SK-N-SH (cell line): Measurements from ENCODE around the gene GMPPB.

Source experiments
- FOXM1 ChIP-seq: IDR thresholded peaks from 2 replicates; pipeline ENCODE4 v1.4.0; 2012; ENCODE audit warnings: low read depth, mild to moderate bottlenecking
- SMC3 ChIP-seq: IDR thresholded peaks from 2 replicates; pipeline ENCODE4 v1.6.1; 2012; ENCODE audit warnings: low read depth, low read length, improper control_type of control experiment
- YY1 ChIP-seq: IDR thresholded peaks from 2 replicates; pipeline ENCODE4 v1.4.0; 2012; ENCODE audit warnings: low read depth, mild to moderate bottlenecking

DNA sequence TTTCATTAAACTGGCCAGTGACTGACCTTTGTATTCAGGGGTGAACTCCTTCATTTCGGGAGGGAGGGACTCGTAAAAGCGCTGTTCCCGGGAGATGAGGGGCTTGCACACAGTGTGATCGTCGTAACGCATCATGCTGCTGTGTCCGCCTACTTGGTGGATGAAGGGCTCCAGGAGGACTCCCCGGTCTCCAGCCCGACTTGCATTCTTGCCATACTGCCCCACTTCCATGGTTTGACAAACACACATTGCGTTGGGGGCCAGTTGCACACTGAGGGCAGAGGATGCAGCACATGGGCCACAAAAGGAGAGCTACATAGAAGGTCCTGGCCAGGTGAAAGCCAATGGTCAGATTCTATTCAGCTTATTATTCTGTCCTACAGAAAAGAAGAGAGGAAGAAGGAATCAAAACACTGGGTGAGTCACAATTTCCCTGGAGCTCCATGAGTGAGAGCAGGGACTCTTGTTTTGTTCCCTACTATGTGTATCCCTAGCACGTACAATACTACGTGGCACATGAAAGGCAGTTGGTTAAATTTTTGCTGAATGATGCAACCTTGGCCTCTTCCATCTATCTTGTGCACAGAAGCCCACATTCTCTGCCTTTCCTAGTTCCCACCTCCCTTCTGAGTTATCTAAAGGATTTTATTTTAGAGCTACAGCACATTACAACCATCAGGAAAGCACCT, 24.2 kb upstream of the GMPPB start:
- TF ChIP-seq FOXM1 (no peak), SMC3 (no peak), YY1 (no peak)
